AG20443 (cell line): ENCODE data around the gene CDK14.
"Not testable (repeated sequence)": the region's sequence is repeated elsewhere in the genome, so short reads cannot be mapped to it uniquely, and the experiment has no call there.

Source experiments
- DNase-seq: peaks from one replicate; pipeline ENCODE4 v3.0.0; 2012; ENCODE audit warnings: low spot score, mixed read lengths

Gene CDK14

GRCh38 chr7:90900628-90901356 lies 304.7 kb downstream of the CDK14 start:
- no peak for DNase-seq

GRCh38 chr7:90903841-90904240 lies 307.7 kb downstream of the CDK14 start:
- DNase-seq: no peak

GRCh38 chr7:90910136-90910535 lies 314.0 kb downstream of the CDK14 start:
- DNase-seq: no peak

GRCh38 chr7:90916319-90916718 lies 320.2 kb downstream of the CDK14 start:
- no peak for DNase-seq

- no peak for DNase-seq
Measured at GRCh38 chr7:90917539-90917938, 321.4 kb downstream of the CDK14 start.

GRCh38 chr7:90918303-90918702 lies 322.2 kb downstream of the CDK14 start:
- no peak for DNase-seq

DNA sequence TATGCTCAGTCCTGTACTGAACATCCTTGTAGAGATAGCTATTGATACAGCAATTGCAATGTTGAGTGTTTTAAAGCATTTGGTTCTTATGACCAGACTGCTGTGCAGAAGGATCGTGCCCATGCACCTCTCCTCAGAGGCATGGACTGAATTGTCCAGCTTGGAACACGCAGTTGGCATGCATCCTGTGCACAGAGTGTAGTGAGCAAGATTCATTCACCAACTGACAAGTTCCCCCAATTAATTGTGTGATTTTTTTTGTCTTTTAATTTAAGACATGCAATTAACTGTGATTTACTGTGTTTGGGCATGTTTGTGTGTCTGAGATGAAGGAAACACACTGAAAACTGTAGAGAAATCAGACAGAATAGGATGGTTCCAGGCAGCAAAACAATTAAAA lies 323.7 kb downstream of the CDK14 start:
- DNase-seq: no peak

GRCh38 chr7:90920336-90920735 lies 324.2 kb downstream of the CDK14 start:
- DNase-seq: no peak

GRCh38 chr7:90923541-90923997 lies 327.4 kb downstream of the CDK14 start:
- DNase-seq: no peak

DNA sequence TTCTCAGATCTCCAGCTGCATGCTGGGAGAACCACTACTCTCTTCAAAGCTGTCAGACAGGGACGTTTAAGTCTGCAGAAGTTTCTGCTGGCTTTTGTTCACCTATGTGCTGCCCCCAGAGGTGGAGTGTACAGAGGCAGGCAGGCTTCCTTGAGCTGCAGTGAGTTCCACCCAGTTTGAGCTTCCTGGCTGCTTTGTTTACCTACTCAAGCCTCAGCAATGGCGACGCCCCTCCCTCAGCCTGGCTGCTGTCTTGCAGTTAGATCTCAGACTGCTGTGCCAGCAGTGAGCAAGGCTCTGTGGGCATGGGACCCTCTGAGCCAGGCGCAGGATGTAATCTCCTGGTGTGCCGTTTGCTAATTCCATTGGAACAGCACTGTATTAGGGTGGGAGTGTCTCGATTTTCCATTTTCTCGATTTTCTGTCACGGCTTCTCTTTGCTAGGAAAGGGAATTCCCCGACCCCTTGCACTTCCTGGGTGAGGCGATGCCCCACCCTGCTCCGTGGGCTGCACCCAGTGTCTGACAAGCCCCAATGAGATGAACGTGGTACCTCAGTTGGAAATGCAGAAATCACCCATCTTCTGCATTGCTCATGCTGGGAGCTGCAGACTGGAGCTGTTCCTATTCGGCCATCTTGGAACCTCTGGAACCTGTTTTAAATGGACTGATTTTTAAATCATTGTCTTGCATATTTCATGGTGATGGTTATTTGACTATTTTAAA lies 332.7 kb downstream of the CDK14 start:
- not testable (repeated sequence) for DNase-seq

- DNase-seq: peak; percentile 40
Measured at GRCh38 chr7:90931986-90932916, 336.1 kb downstream of the CDK14 start.

DNA sequence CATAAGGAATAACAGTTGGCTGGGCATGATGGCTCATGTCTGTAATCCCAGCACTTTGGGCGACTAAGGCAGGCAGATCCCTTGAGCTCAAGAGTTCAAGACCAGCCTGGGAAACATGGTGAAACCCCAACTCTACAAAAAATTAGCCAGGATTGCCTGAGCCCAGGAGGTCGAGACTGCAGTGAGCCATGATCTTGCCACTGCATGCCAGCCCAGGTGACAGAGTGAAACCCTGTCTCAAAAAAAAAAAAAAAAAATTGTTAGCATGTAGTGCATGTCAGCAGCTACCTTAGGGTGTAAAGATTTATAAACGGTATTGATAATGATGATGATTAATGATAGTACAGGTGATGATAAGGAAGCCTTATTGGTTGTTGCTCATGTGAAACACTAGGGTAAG lies 336.9 kb downstream of the CDK14 start:
- no peak for DNase-seq

DNA sequence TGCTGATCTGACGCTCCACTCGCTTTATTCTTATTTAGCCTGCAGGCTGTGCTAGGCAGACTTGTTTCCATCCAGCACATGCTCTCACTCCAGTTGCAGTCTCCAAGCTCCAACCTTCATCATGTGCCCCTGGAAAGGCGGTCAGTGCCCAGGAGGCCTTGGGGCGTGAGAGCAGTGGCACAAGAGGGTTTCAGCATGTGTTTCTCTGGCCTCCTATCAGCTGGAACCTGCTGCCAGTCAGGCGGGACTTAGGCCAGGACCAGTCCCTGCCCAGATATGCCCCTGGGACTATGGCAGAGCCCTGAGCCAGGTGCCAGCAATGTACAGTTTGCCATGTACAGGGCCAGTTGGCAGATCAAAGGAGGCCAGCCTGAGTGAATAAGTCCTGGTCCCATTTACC lies 337.9 kb downstream of the CDK14 start:
- DNase-seq: no peak

DNA sequence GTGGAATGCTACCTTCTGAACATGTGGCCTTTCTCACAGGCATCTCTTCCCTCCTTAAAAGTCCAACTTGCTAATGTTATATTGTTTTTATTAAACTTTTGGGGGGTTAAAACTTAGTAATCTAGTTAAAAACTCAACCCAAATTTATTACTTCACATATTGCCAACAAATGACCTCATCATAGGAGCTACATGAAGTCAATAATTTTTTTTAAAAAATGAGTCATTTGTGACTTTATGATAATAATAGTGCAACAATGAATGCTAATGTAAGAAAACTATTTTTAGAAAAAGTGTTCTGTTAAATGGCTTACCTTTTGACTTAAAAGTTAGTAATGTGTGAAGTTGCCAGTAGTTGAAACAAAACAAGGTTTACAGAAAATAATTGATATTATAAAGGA lies 342.2 kb downstream of the CDK14 start:
- no peak for DNase-seq

DNA sequence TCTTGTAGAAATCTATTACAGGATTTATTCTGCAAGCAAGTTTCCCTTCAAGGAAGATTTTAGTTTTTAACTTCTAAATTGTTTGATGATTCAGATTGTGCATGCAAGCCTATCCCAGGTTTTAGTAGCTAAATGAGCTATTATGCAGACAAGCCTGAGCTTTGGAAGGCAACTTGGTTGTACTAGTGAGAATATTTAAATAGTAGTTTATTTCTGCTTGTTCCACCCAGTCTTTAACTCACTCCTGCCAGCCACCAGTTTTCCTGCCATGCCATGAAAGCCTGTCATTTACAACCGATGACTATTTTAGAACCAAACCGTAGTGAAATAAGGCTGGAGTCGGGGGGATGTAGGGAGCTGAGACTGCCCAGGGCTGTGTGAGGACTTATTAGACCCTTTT lies 343.5 kb downstream of the CDK14 start:
- no peak for DNase-seq

DNA sequence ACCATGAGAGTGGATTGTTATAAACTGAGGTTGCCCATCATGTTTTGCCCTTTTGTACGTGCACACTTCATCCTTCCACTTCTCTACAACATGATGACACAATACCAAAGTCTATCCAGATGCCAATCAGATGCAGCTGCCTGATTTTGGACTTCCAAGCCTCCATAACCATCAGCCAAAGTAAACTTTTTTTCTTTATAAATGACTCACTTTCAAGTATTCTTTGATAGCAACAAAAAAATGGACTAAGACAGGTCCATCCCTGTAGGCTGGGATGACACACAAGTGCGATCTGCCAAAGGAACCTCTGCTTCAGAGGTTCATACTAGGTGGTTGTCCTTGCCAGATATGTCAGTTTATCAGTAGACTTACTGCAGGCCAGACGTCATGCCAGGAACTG lies 347.9 kb downstream of the CDK14 start:
- no peak for DNase-seq

DNA sequence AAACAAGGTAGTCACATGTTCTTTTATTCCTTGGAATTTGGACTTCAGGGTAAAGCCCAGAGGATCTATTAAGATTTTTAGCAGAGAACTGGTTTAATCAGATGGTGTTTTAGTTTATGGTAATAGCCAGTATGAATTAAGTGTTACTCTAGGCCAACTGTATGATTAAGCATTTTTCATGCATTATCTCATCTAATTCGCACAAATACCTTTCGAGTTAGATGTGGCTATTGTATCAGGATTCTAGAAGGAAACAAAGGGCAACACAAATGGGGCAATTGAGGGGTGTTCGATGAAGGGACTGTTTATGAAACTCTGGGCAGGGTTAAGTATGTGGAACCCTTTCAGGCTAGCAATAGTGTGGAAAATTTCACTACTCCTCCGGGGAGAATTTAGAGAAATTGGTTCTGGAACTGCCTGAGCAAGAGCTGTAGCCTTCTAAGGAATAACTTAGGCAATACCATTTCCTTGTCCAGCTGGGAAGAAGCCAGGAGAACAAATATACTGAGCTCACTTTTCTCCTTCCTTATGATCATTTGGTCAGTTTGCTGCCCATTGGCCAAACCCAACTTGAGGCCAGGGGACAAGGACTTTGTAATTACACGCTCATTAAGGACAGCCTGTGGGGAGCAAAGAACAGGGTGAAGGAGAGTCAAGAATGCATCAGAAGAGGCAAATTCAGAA lies 349.1 kb downstream of the CDK14 start:
- peak; percentile 47 for DNase-seq

- DNase-seq: no peak
Measured at GRCh38 chr7:90946730-90947501, 350.8 kb downstream of the CDK14 start.

DNA sequence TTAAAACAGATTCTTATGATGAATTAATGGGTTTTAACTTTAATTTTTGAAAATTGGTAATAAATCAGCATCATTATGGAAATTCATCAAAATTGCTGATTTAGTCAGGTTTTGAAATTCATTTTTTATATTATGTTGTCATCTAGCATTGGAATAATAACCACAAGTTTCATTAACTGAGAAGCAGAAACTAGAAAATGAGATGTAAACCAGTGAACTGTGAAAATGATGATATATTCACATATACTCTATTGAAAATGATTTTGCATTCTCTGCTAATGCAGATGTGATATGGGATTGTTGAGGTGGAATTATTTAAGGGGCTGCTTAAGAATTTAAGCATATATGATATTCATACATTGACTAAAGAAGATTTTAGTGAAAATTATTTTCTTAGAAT lies 352.0 kb downstream of the CDK14 start:
- DNase-seq: no peak

- no peak for DNase-seq
Measured at GRCh38 chr7:90951229-90951628, 355.1 kb downstream of the CDK14 start.
